ENCODE data around the gene SDR9C7. TPM values are rescaled to one million over a fixed set of nuclear protein-coding genes. Genes with fewer than 3 reads are reported as not detected.

Gene SDR9C7
- total RNA-seq, 4 donors from 2014 or later = not detected

DNA sequence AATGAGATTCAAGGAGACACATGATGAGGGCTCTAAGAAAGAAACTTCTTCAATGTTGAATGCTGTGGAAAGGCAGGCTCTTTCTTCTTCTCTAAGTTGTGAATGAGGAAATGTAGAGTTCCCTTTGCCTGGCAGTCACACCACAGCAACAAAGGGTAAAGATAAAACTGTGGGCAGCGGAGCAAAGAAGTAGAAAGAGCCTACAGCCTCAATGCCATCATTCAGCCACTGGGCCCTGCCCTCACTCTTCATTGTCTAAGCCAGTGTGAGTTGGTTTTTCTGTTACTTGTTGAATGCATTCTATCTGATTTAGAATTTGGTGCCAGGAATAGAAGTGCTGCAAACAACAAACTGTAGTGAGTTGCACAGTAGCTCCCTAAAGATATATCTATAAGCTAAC is 12.2 kb downstream of the SDR9C7 start:
- TF ChIP-seq, protein P1, sequence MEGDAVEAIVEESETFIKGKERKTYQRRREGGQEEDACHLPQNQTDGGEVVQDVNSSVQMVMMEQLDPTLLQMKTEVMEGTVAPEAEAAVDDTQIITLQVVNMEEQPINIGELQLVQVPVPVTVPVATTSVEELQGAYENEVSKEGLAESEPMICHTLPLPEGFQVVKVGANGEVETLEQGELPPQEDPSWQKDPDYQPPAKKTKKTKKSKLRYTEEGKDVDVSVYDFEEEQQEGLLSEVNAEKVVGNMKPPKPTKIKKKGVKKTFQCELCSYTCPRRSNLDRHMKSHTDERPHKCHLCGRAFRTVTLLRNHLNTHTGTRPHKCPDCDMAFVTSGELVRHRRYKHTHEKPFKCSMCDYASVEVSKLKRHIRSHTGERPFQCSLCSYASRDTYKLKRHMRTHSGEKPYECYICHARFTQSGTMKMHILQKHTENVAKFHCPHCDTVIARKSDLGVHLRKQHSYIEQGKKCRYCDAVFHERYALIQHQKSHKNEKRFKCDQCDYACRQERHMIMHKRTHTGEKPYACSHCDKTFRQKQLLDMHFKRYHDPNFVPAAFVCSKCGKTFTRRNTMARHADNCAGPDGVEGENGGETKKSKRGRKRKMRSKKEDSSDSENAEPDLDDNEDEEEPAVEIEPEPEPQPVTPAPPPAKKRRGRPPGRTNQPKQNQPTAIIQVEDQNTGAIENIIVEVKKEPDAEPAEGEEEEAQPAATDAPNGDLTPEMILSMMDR (IDR thresholded peaks at IDR 0.05; ENCODE audit: low read depth) = no peak

DNA sequence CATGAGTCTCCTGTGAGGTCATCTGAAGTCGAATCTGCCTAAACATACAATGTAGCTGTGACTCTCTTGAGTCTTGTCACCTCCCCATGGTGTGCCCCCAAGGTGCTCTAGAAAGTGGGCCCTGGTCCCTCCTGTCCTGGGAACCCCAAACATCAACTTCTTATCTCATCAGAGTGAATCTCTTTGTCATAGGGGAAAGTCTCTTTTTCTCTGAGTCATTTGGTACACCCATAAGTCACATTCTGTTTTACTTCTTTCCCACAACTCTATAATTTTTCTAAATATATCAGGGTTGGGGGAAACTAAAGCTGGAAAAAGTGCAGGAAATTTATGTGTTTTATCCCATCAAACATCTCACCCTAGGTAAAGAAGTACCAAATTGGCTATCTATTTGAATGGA is 12.9 kb downstream of the SDR9C7 start:
- TF ChIP-seq, protein P1 (IDR thresholded peaks at IDR 0.05; ENCODE audit: low read depth) = no peak

DNA sequence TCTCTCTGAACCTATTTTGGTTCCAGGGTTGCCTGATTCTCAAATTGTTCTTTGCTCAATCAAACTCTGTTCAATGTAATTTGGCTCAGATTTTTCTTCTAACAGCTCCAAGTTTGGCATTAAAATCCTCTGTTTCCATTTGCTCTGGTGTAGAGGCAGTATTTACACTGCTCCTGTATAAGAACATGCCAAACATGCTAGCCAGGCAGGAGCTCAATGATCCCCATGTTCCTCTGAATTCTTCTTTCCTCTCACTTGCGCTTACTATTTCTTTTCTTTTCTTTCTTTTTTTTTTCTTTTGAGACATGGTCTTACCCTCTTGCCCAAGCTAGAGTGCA is 17.2 kb downstream of the SDR9C7 start:
- TF ChIP-seq, protein P1 (IDR thresholded peaks at IDR 0.05; ENCODE audit: low read depth) = no peak

DNA sequence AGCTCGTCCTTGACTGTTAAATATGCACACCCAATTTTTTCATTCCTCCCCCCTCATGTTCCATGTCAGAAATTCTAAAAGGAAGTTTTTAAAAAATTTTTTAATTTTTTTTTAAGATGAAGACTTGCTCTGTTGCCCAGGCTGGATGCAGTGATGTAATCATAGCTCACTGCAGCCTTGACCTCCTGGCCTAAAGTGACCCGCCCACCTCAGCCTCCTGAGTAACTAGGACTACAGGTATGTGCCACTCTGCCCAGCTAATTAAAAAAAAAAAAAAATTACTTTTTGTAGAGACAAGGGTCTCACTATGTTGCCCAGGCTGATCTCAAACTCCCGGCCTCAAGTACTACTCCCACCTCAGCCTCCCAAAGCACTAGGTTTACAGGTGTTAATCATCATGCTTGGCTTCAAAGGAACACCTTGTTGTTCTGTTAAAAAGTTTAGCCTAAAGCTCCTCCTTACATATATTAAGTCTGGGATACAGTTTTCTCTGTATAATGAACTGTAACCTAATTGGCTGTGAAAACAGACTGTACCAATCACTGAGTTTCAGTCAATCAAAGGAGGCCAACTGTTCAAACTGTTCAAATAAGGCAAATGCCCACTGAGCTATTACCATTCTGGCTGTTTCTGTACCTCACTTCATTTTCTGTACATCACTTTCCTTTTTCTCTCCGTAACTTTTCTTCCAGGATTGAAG is 17.8 kb downstream of the SDR9C7 start:
- TF ChIP-seq, protein P1 (IDR thresholded peaks at IDR 0.05; ENCODE audit: low read depth) = no peak

DNA sequence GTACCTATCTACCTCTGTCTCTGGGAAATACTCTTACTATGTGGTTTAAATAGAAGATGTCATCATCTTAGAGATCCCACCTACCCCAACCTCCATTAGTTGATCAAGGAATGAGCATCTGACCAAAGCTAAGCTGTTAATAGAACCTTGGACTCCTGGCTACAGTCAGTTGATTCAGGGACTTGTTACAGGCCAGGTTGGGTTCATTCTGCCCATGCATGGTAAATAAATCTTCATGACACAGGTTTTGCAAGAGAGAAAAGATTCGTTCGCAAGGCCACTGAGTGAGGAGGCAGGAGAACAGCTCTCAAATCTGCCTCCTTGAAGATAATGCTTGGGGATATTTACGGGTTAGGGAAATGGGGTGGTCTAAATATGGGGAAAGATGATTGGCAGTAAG is 19.5 kb downstream of the SDR9C7 start:
- TF ChIP-seq, protein P1 (IDR thresholded peaks at IDR 0.05; ENCODE audit: low read depth) = no peak

DNA sequence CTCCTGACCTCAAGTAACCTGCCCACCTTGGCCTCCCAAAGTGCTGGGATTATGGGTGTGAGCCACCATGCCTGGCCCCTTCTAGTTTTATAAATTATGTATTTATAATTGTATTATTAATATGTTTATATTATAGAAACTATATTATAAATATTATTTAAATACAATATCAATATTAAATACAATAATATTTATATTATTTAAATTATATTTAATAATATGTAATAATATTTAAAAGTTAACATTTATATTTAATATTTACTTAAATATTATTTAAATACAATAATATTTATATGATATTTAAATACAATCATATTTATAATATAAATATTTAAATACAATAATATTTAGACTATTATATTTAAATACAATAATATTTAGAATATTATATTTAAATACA is 20.0 kb downstream of the SDR9C7 start:
- TF ChIP-seq, protein P1 (IDR thresholded peaks at IDR 0.05; ENCODE audit: low read depth) = no peak

DNA sequence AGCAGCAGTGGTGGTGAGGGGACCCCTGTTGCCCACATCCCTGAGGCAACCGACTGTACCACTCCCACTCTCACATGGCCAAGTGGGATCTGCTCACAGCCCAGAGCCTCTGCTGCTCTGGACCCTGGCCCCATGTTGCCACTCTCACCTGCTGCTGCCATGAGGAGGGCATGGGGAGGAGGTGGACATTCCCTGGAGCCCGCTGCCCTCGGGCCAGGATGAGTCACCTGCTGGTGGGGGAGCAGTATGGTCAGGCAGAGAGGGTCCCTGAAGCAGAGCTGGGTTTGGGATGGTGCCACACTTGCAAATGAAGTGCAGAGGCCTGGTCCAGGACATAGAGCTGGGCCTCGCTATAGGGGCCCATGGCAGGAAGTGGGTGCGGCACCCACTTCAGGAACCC is 26.1 kb downstream of the SDR9C7 start:
- TF ChIP-seq, protein P1 (IDR thresholded peaks at IDR 0.05; ENCODE audit: low read depth) = no peak

Measured in subcutaneous adipose tissue (tissue), 4 donors.